Measurements from ENCODE around the gene TREH.

GRCh38 chr11:118666371-118666770 lies 13.1 kb downstream of the TREH start:
- TF ChIP-seq CTCF (IDR thresholded peaks at IDR 0.05) (no peak), EP300 (IDR thresholded peaks at IDR 0.05) (no peak), POLR2A (IDR thresholded peaks at IDR 0.05) (no peak)
